IMR-90 (cell line): ENCODE data around the gene PCYT1A. TPM values are rescaled to one million over a fixed set of nuclear protein-coding genes. Genes with fewer than 3 reads are reported as not detected.

Experiments
- ATAC-seq: fragments of 200-7000 bp; cut with Tn5 transposase; 2 replicates; pipeline ENCODE4 v1.9.1; 2020; ENCODE audit warnings: low read depth, mild to moderate bottlenecking, moderate library complexity
- BruUV-seq: library from RNA; stranded (reverse); fragments of 400-500 nt; replicated peaks from 2 replicates; lab custom pipeline; 2021; lab: Mats Ljungman, UMichigan
- CTCF ChIA-PET: fragments of 300-600 bp; formaldehyde crosslinking; extraction: SDS; loops from one replicate; lab custom pipeline; 2021; ENCODE audit warnings: antibody characterized with exemption; lab: Yijun Ruan, JAX
- POLR2A ChIA-PET: fragments of 300-600 bp; sonication (Branson Sonifier 250); formaldehyde crosslinking; loops from one replicate; lab custom pipeline; 2022; ENCODE audit warnings: antibody characterized with exemption; ENCODE audit not compliant: unreplicated experiment; lab: Charles Lee
- DNase-seq: peaks from one replicate; pipeline ENCODE4 v3.0.0; 2013
- H2AFZ ChIP-seq: replicated peaks from 2 replicates; pipeline ENCODE3; 2013; ENCODE audit warnings: low read length, mild to moderate bottlenecking; ENCODE audit not compliant: poor library complexity
- H2AK5ac ChIP-seq: 2 replicates; pipeline ENCODE4 v1.6.1; 2013; ENCODE audit warnings: low read depth, low read length, inconsistent platforms
- H2AK9ac ChIP-seq: replicated peaks from 2 replicates; pipeline ENCODE3; 2013; ENCODE audit warnings: mild to moderate bottlenecking, low read depth, low read length, moderate library complexity; ENCODE audit not compliant: poor library complexity
- H2BK120ac ChIP-seq: 2 replicates; pipeline ENCODE4 v1.6.1; 2013; ENCODE audit warnings: low read depth, low read length, inconsistent platforms
- H2BK15ac ChIP-seq: 3 replicates; pipeline ENCODE4 v1.6.1; 2013; ENCODE audit warnings: low read depth, low read length, inconsistent platforms
- H2BK20ac ChIP-seq: 2 replicates; pipeline ENCODE4 v1.6.1; 2013; ENCODE audit warnings: low read depth, mild to moderate bottlenecking, inconsistent platforms, low read length, moderate library complexity
- H2BK5ac ChIP-seq: 2 replicates; pipeline ENCODE4 v1.6.1; 2013; ENCODE audit warnings: mild to moderate bottlenecking, low read depth, low read length, inconsistent platforms; ENCODE audit not compliant: poor library complexity, severe bottlenecking
- H3K14ac ChIP-seq: replicated peaks from 2 replicates; pipeline ENCODE4 v1.6.1; 2013; ENCODE audit warnings: low read depth, low read length, inconsistent platforms
- H3K18ac ChIP-seq: 2 replicates; pipeline ENCODE4 v1.6.1; 2013; ENCODE audit warnings: low read depth, low read length, control low read depth
- H3K23ac ChIP-seq: 2 replicates; pipeline ENCODE4 v1.6.1; 2013; ENCODE audit warnings: low read depth, low read length, inconsistent platforms
- H3K27ac ChIP-seq: 2 replicates; pipeline ENCODE4 v1.5.1; 2013; ENCODE audit warnings: mild to moderate bottlenecking, control low read depth, low read length; ENCODE audit not compliant: insufficient read depth
- H3K27me3 ChIP-seq: 2 replicates; pipeline ENCODE4 v1.6.1; 2013; ENCODE audit warnings: low read length; ENCODE audit not compliant: control insufficient read depth, insufficient read depth
- H3K36me3 ChIP-seq: 2 replicates; pipeline ENCODE4 v1.6.1; 2013; ENCODE audit warnings: low read length, mixed read lengths; ENCODE audit not compliant: control insufficient read depth, insufficient read depth
- H3K4ac ChIP-seq: 2 replicates; pipeline ENCODE4 v1.6.1; 2013; ENCODE audit warnings: low read depth, low read length, inconsistent platforms
- H3K4me1 ChIP-seq: 2 replicates; pipeline ENCODE4 v1.6.1; 2013; ENCODE audit warnings: low read length, mixed read lengths; ENCODE audit not compliant: control insufficient read depth, insufficient read depth
- H3K4me2 ChIP-seq: 2 replicates; pipeline ENCODE4 v1.6.1; 2013; ENCODE audit warnings: low read depth, mild to moderate bottlenecking, control low read depth, low read length, moderate library complexity
- H3K4me3 ChIP-seq: 2 replicates; pipeline ENCODE4 v1.5.1; 2013; ENCODE audit warnings: low read depth, mild to moderate bottlenecking, control low read depth, low read length, moderate library complexity; ENCODE audit not compliant: insufficient read depth
- H3K56ac ChIP-seq: 2 replicates; pipeline ENCODE4 v1.6.1; 2013; ENCODE audit warnings: low read length, inconsistent platforms; ENCODE audit not compliant: insufficient read depth; ENCODE audit errors: extremely low read depth
- H3K79me1 ChIP-seq, 2 experiments: 2 replicates each; pipeline ENCODE4 v1.6.1; 2013; ENCODE audit warnings: low read length in 2 of 2, inconsistent platforms in 1 of 2, low read depth in 1 of 2
- H3K9ac ChIP-seq: 2 replicates; pipeline ENCODE4 v1.6.1; 2013; ENCODE audit warnings: low read depth, low read length, control low read depth
- H3K9me1 ChIP-seq: 2 replicates; pipeline ENCODE4 v1.6.1; 2013; ENCODE audit warnings: low read length, inconsistent platforms; ENCODE audit not compliant: insufficient read depth
- H3K9me3 ChIP-seq: 2 replicates; pipeline ENCODE4 v1.6.1; 2013; ENCODE audit warnings: low read length; ENCODE audit not compliant: control insufficient read depth, insufficient read depth
- H4K20me1 ChIP-seq: 2 replicates; pipeline ENCODE4 v1.6.1; 2013; ENCODE audit warnings: low read length, inconsistent platforms; ENCODE audit not compliant: insufficient read depth
- H4K5ac ChIP-seq: 2 replicates; pipeline ENCODE4 v1.6.1; 2013; ENCODE audit warnings: mild to moderate bottlenecking, low read depth, low read length, control low read depth
- H4K8ac ChIP-seq, 2 experiments: 2 replicates each; pipeline ENCODE4 v1.6.1; 2013; ENCODE audit warnings: low read depth in 2 of 2, low read length in 2 of 2, control low read depth in 1 of 2, inconsistent platforms in 1 of 2
- H4K91ac ChIP-seq: 2 replicates; pipeline ENCODE4 v1.6.1; 2013; ENCODE audit warnings: low read depth, low read length, inconsistent platforms; ENCODE audit not compliant: insufficient read depth
- BHLHE40 ChIP-seq: fragments of 150-350 bp; IDR thresholded peaks from 2 replicates; pipeline ENCODE4 v1.6.1; 2016; ENCODE audit warnings: mild to moderate bottlenecking, low read depth, low read length
- CTCF ChIP-seq: conservative IDR thresholded peaks from 2 replicates; pipeline ENCODE4 v1.5.1; 2012; ENCODE audit warnings: mild to moderate bottlenecking, low read depth, low read length, improper control_type of control experiment
- MAZ ChIP-seq: IDR thresholded peaks from 2 replicates; pipeline ENCODE4 v1.6.1; 2012; ENCODE audit warnings: low read depth, mild to moderate bottlenecking, low read length, improper control_type of control experiment, moderate library complexity, borderline replicate concordance
- NFE2L2 ChIP-seq: fragments of 150-350 bp; IDR thresholded peaks from 2 replicates; pipeline ENCODE4 v1.6.1; 2016; ENCODE audit warnings: low read depth, mild to moderate bottlenecking, low read length
- POLR2A ChIP-seq: IDR thresholded peaks from 2 replicates; pipeline ENCODE4 v1.6.1; 2012; ENCODE audit warnings: mild to moderate bottlenecking, low read depth, low read length
- RCOR1 ChIP-seq: IDR thresholded peaks from 2 replicates; pipeline ENCODE4 v1.6.1; 2012; ENCODE audit warnings: mild to moderate bottlenecking, low read length, improper control_type of control experiment; ENCODE audit not compliant: insufficient replicate concordance
- SMC3 ChIP-seq: fragments of 150-350 bp; IDR thresholded peaks from 2 replicates; pipeline ENCODE4 v1.6.1; 2016; ENCODE audit warnings: low read depth, mild to moderate bottlenecking, antibody characterized with exemption, low read length, moderate library complexity
- WGBS, 2 experiments: methylation state at CpG; one replicate each; pipeline versions ENCODE4 v1.1.5 to v1.1.7; 2013; ENCODE audit warnings: missing lambda C conversion rate in 2 of 2; ENCODE audit not compliant: insufficient read length in 1 of 2; ENCODE audit errors: extremely low coverage in 2 of 2; 5-methylcytosine and 5-hydroxymethylcytosine counted together
- dilution Hi-C: fragments of 300-500 bp; cut with HindIII; formaldehyde crosslinking; loops from one replicate; pipeline ENCODE4 v1.14.3; 2018; ENCODE audit warnings: low sequenced_read_pairs; ENCODE audit not compliant: unreplicated experiment
- in situ Hi-C: fragments of 300-500 bp; cut with MboI; formaldehyde crosslinking; loops from 3 replicates; pipeline ENCODE4 v1.14.3; 2019; ENCODE audit warnings: low sequenced_read_pairs, inconsistent platforms, mixed read lengths
- intact Hi-C: fragments of 100-400 bp; cut with micrococcal nuclease; formaldehyde crosslinking; loops from 2 replicates; pipeline ENCODE4 v1.10.0; 2022
- polyA plus RNA-seq, 3 experiments: library from polyadenylated mRNA; depleted of rRNA; stranded (reverse); fragments of >200 nt; gene quantifications; 2 replicates each; pipeline ENCODE4 v1.2.3, GENCODE V29; 2012; ENCODE audit warnings: low replicate concordance in 1 of 3
- total RNA-seq: library from RNA; depleted of rRNA; stranded (reverse); fragments of >200 nt; gene quantifications from 2 replicates; pipeline ENCODE4 v1.2.3, GENCODE V29; 2012

PCYT1A gene
- total and polyA plus RNA-seq, 2 of the 4 experiments (the other 2 are of a cell fraction) = 62.8 to 127 TPM

DNA sequence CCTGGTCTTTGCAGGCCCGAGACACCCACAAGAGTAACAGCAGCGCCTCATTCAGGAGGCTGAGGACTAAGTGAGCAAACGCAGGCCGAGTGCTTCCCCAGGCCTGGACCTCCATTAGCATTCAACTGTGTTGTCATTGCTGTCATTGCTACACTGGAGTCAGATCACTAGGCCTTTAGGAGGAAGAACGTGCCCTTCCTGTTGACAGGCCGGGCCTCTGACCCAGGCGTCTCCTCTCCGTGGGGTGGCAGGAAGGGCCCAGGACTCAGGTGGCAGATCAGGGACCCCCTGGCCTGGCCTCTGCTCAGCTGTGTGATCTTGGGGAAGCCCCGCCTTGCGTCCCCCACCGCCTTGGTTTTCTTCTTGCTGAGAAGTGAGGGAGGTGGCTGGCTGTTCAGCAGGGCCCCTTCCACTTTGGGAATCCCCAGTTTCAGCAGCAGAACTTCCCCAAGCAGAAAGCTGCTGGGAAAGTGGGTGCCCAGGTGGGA, 95.4 kb downstream of the PCYT1A start:
- Histone ChIP-seq H3K4ac (no peak overlapping the region), H2BK5ac (no peak overlapping the region), H3K79me1 (no peaks in the 10 kb centered on the region), H3K14ac (no peak overlapping the region), H3K9me3 (no peaks in the 10 kb centered on the region), H3K23ac (no peak overlapping the region), H2AFZ (no peak overlapping the region), H2BK120ac (no peak overlapping the region), H4K8ac (no peak overlapping the region), H3K27ac (no peak overlapping the region), H2AK5ac (no peak overlapping the region), H3K9me1 (no peaks in the 10 kb centered on the region), H3K4me3 (no peak overlapping the region), H2AK9ac (no peak overlapping the region), H3K9ac (no peak overlapping the region), H3K4me1 (no peaks in the 10 kb centered on the region), H3K56ac (no peak overlapping the region), H2BK15ac (no peak overlapping the region), H3K27me3 (no peaks in the 10 kb centered on the region), H4K5ac (no peak overlapping the region), H4K91ac (no peak overlapping the region), H2BK20ac (no peak overlapping the region), H3K18ac (no peak overlapping the region), H3K36me3 (no peaks in the 10 kb centered on the region), H3K4me2 (no peak overlapping the region), H4K20me1 (no peaks in the 10 kb centered on the region)
- ChIA-PET CTCF (no interaction called here), POLR2A (no interaction called here)
- 84% methylated on average over 8 of the region's 11 CpGs; no CpG with 5 or more reads in 1 of the 2 experiments for WGBS, 2 experiments
- BruUV-seq = no TSS peak
- DNase-seq = no peak
- in situ Hi-C loops (no loop called here), dilution Hi-C loops (loop anchor here (25.0 kb wide), 1 partner anchor 130 kb away; no protein-coding TSS in a partner anchor), intact Hi-C loops (no loop called here)
- TF ChIP-seq NFE2L2 = no peak
- TF ChIP-seq MAZ = no peak
- no peak for TF ChIP-seq POLR2A
- TF ChIP-seq RCOR1 = no peak
- no peak for TF ChIP-seq CTCF
- no peak for TF ChIP-seq SMC3
- TF ChIP-seq BHLHE40 = no peak
- no peak for ATAC-seq
